C4-2B (cell line): Measurements from ENCODE around the gene CPD.

Source experiments
- CTCF ChIP-seq: fragments of 450-650 bp; conservative IDR thresholded peaks from 2 replicates; pipeline ENCODE4 v1.5.1; 2017; ENCODE audit warnings: mild to moderate bottlenecking
- ZFX ChIP-seq: fragments of 450-650 bp; IDR thresholded peaks from 2 replicates; pipeline ENCODE4 v1.6.1; 2017

DNA sequence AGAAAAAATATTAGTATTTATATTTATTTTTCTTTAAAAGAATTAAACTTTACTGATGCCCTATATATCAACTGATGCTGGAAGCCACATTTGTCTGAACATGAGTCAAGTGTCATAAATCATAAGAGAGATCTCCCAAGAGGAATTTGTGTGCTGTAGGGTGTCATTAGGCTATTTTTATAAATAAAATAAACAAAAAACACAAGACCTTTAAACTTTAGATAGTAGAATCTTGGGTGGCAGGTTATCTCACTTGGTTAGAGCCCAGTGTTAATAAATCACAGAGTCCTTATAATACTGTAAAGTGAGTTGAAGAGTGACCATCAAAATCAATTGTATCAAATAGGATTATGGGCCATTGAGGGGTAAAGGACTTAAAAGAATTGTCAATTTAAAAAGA lies 21.3 kb upstream of the CPD start:
- TF ChIP-seq CTCF, result no peak
- TF ChIP-seq ZFX, result no peak
